Measurements from ENCODE around the gene INPP4B. TPM values are rescaled to one million over a fixed set of nuclear protein-coding genes. Genes with fewer than 3 reads are reported as not detected.

Gene INPP4B
- polyA plus RNA-seq, 1 experiment: 5.1 TPM

- Histone ChIP-seq H3K9me3 (ENCODE audit: control insufficient read depth, insufficient read depth, low read length) (no peaks in the 10 kb centered on the region), H3K27ac (ENCODE audit: low read depth, low read length) (peak overlapping the region; percentile 48), H3K4me3 (ENCODE audit: low read depth, low read length) (no peak overlapping the region), H3K27me3 (ENCODE audit: control insufficient read depth, insufficient read depth, low read length) (no peaks in the 10 kb centered on the region)
- peak; percentile 55 for DNase-seq (ENCODE audit: low read depth, low spot score)
- ChIA-PET CTCF (interaction anchor here (0.6 to 1.0 kb wide), 2 partner anchors 24 to 64 kb away, joined by 3 to 4 read pairs; no protein-coding TSS in a partner anchor), POLR2A (interaction anchor here (0.5 kb wide), 1 partner anchor 474 kb away, joined by 3 read pairs; no protein-coding TSS in a partner anchor)
- TF ChIP-seq CTCF (IDR thresholded peaks at IDR 0.05; ENCODE audit: low read depth, low read length): no peak
These were observed 28.7 kb downstream of the INPP4B start for GRCh38 chr4:142817442-142817841.

DNA sequence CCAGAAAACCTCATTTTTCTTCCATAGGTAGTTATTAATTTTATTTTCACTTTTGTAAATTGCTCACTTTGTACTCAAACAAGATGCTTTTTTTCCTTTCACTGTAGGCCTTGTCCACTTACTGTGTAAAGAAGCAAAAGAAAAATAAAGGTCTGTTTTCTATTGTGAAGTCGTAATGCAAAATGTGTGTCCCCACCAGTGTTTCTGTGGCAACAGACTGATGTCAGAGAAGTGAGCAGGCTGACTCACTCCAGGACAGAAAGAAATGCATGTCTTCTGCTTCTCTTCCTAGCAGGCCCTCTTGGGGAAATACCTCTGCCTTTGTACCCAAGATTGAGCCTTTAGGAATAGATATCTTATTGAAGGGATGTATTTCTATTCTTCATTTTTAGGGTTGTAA, 30.3 kb downstream of the INPP4B start:
- Histone ChIP-seq H3K9me3 (ENCODE audit: control insufficient read depth, insufficient read depth, low read length) (no peaks in the 10 kb centered on the region), H3K27me3 (ENCODE audit: control insufficient read depth, insufficient read depth, low read length) (no peaks in the 10 kb centered on the region), H3K4me3 (ENCODE audit: low read depth, low read length) (no peak overlapping the region), H3K27ac (ENCODE audit: low read depth, low read length) (no peak overlapping the region)
- ChIA-PET POLR2A (no interaction called here), CTCF (no interaction called here)
- no peak for TF ChIP-seq CTCF (IDR thresholded peaks at IDR 0.05; ENCODE audit: low read depth, low read length)
- DNase-seq (ENCODE audit: low read depth, low spot score): no peak

- CTCF ChIA-PET: no interaction called here
These were observed 32.7 kb downstream of the INPP4B start for GRCh38 chr4:142813388-142813787.

GRCh38 chr4:142812091-142812490, 34.0 kb downstream of the INPP4B start:
- Histone ChIP-seq H3K27ac (ENCODE audit: low read depth, low read length) (no peak overlapping the region), H3K4me3 (ENCODE audit: low read depth, low read length) (no peak overlapping the region), H3K27me3 (ENCODE audit: control insufficient read depth, insufficient read depth, low read length) (no peaks in the 10 kb centered on the region), H3K9me3 (ENCODE audit: control insufficient read depth, insufficient read depth, low read length) (no peaks in the 10 kb centered on the region)
- POLR2A ChIA-PET: no interaction called here
- DNase-seq (ENCODE audit: low read depth, low spot score): no peak
- CTCF ChIA-PET: interaction anchor here (0.5 kb wide), 1 partner anchor 273 kb away, joined by 3 read pairs; no protein-coding TSS in a partner anchor
- no peak for TF ChIP-seq CTCF (IDR thresholded peaks at IDR 0.05; ENCODE audit: low read depth, low read length)

More at GRCh38 chr4:142813388-142813787, 32.7 kb downstream of the INPP4B start:
- POLR2A ChIA-PET: no interaction called here
- no peak for DNase-seq (ENCODE audit: low read depth, low spot score)
- no peaks in the 10 kb centered on the region for H3K27me3 ChIP-seq (ENCODE audit: control insufficient read depth, insufficient read depth, low read length)
- H3K9me3 ChIP-seq (ENCODE audit: control insufficient read depth, insufficient read depth, low read length): no peaks in the 10 kb centered on the region
- H3K27ac ChIP-seq (ENCODE audit: low read depth, low read length): no peak overlapping the region
- no peak for TF ChIP-seq CTCF (IDR thresholded peaks at IDR 0.05; ENCODE audit: low read depth, low read length)
- no peak overlapping the region for H3K4me3 ChIP-seq (ENCODE audit: low read depth, low read length)

DNA sequence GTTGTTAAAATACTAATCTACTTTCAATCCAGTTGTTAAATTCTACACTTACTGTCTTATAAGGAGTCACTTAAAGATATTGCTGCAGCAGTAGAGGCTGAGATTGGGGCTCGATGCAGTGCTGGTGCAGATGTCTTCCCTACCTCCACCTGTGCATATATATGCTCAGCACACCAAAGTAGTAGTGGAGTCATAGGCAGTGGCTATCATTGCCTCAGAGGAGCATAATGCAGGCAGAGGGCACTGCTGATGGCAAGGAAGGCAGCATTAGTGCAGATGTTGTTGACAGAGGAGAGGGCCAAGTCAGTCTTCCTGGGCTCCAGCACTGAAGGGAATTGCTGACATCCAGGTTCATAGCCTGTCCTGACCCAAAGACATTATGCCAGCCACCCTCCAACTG, 35.1 kb downstream of the INPP4B start:
- TF ChIP-seq CTCF (IDR thresholded peaks at IDR 0.05; ENCODE audit: low read depth, low read length): no peak
- Histone ChIP-seq H3K9me3 (ENCODE audit: control insufficient read depth, insufficient read depth, low read length) (no peaks in the 10 kb centered on the region), H3K27me3 (ENCODE audit: control insufficient read depth, insufficient read depth, low read length) (no peaks in the 10 kb centered on the region), H3K4me3 (ENCODE audit: low read depth, low read length) (no peak overlapping the region), H3K27ac (ENCODE audit: low read depth, low read length) (no peak overlapping the region)
- DNase-seq (ENCODE audit: low read depth, low spot score): no peak
- POLR2A ChIA-PET: no interaction called here
- CTCF ChIA-PET: no interaction called here

Data from AG04450 (cell line).